HCT116 (cell line): ENCODE data around the gene IGIP. TPM values are rescaled to one million over a fixed set of nuclear protein-coding genes. Genes with fewer than 3 reads are reported as not detected.

Experiments used
- ATAC-seq: fragments of 200-7000 bp; cut with Tn5 transposase; 2 replicates; pipeline ENCODE4 v1.9.1; 2020; ENCODE audit warnings: mild to moderate bottlenecking, moderate library complexity
- BruUV-seq: library from RNA; stranded (reverse); fragments of 400-500 nt; replicated peaks from 2 replicates; lab custom pipeline; 2021; lab: Mats Ljungman, UMichigan
- CTCF ChIA-PET: fragments of 300-600 bp; sonication (Branson Sonifier 250); formaldehyde crosslinking; loops from one replicate; lab custom pipeline; 2021; ENCODE audit warnings: antibody characterized with exemption; lab: Charles Lee
- POLR2A ChIA-PET: fragments of 300-600, 350-600 bp; sonication (Branson Sonifier 250); formaldehyde crosslinking; loops from one replicate; lab custom pipeline; 2021; ENCODE audit warnings: antibody characterized with exemption; lab: Charles Lee
- RAD21 ChIA-PET, 2 experiments: fragments of 300-600 bp; sonication (Branson Sonifier 250); formaldehyde crosslinking; loops; one replicate each; lab custom pipeline; 2023; ENCODE audit warnings: low total read pairs in 2 of 2; ENCODE audit not compliant: uncharacterized antibody in 2 of 2, unreplicated experiment in 2 of 2, low non-redundant PET in 1 of 2; lab: Charles Lee
- DNase-seq: peaks from one replicate; pipeline ENCODE4 v3.0.0-alpha.2; 2010; ENCODE audit warnings: low read depth, low spot score
- H2AFZ ChIP-seq: fragments of 200-600 bp; shearing (Covaris generic), sonication (generic); 2 replicates; pipeline ENCODE4 v1.6.1; 2017; ENCODE audit warnings: low read depth, mixed run types, mixed read lengths, antibody characterized with exemption, low read length; ENCODE audit not compliant: poor library complexity, severe bottlenecking
- H3K27ac ChIP-seq: 2 replicates; pipeline ENCODE4 v1.5.1; 2012; ENCODE audit warnings: low read depth, low read length
- H3K27me3 ChIP-seq: fragments of 200-600 bp; sonication (generic); 2 replicates; pipeline ENCODE4 v1.6.1; 2016; ENCODE audit warnings: mixed run types, low read length, mixed read lengths; ENCODE audit not compliant: insufficient read depth
- H3K36me3 ChIP-seq, 2 experiments: fragments of 200-500 bp in 1 of 2; fragments of 200-600 bp in 1 of 2; sonication (Bioruptor generic) in 1 of 2; sonication (generic) in 1 of 2; 2 replicates each; pipeline versions ENCODE4 v1.5.1 to v1.6.1; 2014 to 2016; ENCODE audit warnings: low read length in 2 of 2, inconsistent platforms in 1 of 2, mixed read lengths in 1 of 2, mixed run types in 1 of 2; ENCODE audit not compliant: insufficient read depth in 2 of 2, control insufficient read depth in 1 of 2
- H3K4me1 ChIP-seq, 2 experiments: fragments of 200-600 bp in 1 of 2; sonication (generic) in 1 of 2; 2 replicates each; pipeline versions ENCODE4 v1.5.1 to v1.6.1; 2012 to 2017; ENCODE audit warnings: low read length in 2 of 2, inconsistent platforms in 1 of 2, mild to moderate bottlenecking in 1 of 2, mixed read lengths in 1 of 2, mixed run types in 1 of 2, moderate library complexity in 1 of 2; ENCODE audit not compliant: insufficient read depth in 2 of 2, control insufficient read depth in 1 of 2
- H3K4me2 ChIP-seq: fragments of 200-600 bp; sonication (generic); 2 replicates; pipeline ENCODE4 v1.6.1; 2017; ENCODE audit warnings: mixed run types, low read length, mixed read lengths
- H3K4me3 ChIP-seq, 2 experiments: fragments of 200-600 bp in 1 of 2; sonication (generic) in 1 of 2; replicated peaks in 1 of 2; 2 replicates each; pipeline ENCODE4 v1.5.1; 2011 to 2016; ENCODE audit warnings: low read length in 2 of 2, control low read depth in 1 of 2, low read depth in 1 of 2, mild to moderate bottlenecking in 1 of 2, mixed read lengths in 1 of 2, mixed run types in 1 of 2
- H3K79me2 ChIP-seq: fragments of 200-600 bp; sonication (generic); 2 replicates; pipeline ENCODE4 v1.6.1; 2017; ENCODE audit warnings: mild to moderate bottlenecking, mixed run types, low read length, moderate library complexity, mixed read lengths; ENCODE audit not compliant: insufficient read depth
- H3K9ac ChIP-seq: fragments of 200-600 bp; sonication (generic); 2 replicates; pipeline ENCODE4 v1.6.1; 2016; ENCODE audit warnings: low read length, mixed read lengths
- H3K9me2 ChIP-seq: fragments of 200-600 bp; sonication (generic), shearing (Covaris generic); 2 replicates; pipeline ENCODE4 v1.6.1; 2017; ENCODE audit warnings: mixed run types, mild to moderate bottlenecking, moderate library complexity; ENCODE audit not compliant: insufficient read depth
- H3K9me3 ChIP-seq, 2 experiments: fragments of 200-500 bp in 1 of 2; fragments of 200-600 bp in 1 of 2; sonication (Bioruptor generic) in 1 of 2; sonication (generic) in 1 of 2; 2 replicates each; pipeline ENCODE4 v1.6.1; 2014 to 2017; ENCODE audit warnings: low read length in 2 of 2, mixed read lengths in 2 of 2, inconsistent platforms in 1 of 2, low read depth in 1 of 2, mild to moderate bottlenecking in 1 of 2, mixed run types in 1 of 2, moderate library complexity in 1 of 2; ENCODE audit not compliant: control insufficient read depth in 1 of 2, insufficient read depth in 1 of 2
- H4K20me1 ChIP-seq: fragments of 200-600 bp; sonication (generic), shearing (Covaris generic); 2 replicates; pipeline ENCODE4 v1.6.1; 2017; ENCODE audit warnings: mixed run types, mild to moderate bottlenecking, moderate library complexity; ENCODE audit not compliant: insufficient read depth
- EGR1 ChIP-seq: IDR thresholded peaks from 2 replicates; pipeline ENCODE4 v1.6.1; 2012; ENCODE audit warnings: low read depth
- EZH2phosphoT487 ChIP-seq: fragments of 200-600 bp; IDR thresholded peaks from 2 replicates; pipeline ENCODE4 v1.6.1; 2018; ENCODE audit warnings: antibody characterized with exemption, borderline replicate concordance
- JUND ChIP-seq: IDR thresholded peaks from 2 replicates; pipeline ENCODE4 v1.6.1; 2012
- POLR2AphosphoS5 ChIP-seq: IDR thresholded peaks from 2 replicates; pipeline ENCODE4 v1.6.1; 2011; ENCODE audit warnings: mild to moderate bottlenecking, low read depth, low read length, moderate library complexity
- RAD21 ChIP-seq: IDR thresholded peaks from 2 replicates; pipeline ENCODE4 v1.6.1; 2012; ENCODE audit warnings: low read depth, mild to moderate bottlenecking
- SIN3A ChIP-seq: IDR thresholded peaks from 2 replicates; pipeline ENCODE4 v1.6.1; 2012; ENCODE audit warnings: low read depth
- SP1 ChIP-seq: IDR thresholded peaks from 2 replicates; pipeline ENCODE4 v1.6.1; 2012; ENCODE audit warnings: low read depth
- TCF7L2 ChIP-seq: IDR thresholded peaks from 2 replicates; pipeline ENCODE4 v1.7.0; 2011; ENCODE audit warnings: borderline replicate concordance, inconsistent platforms; ENCODE audit not compliant: insufficient read depth, insufficient read length; ENCODE audit errors: extremely low read depth
- YY1 ChIP-seq: IDR thresholded peaks from 2 replicates; pipeline ENCODE4 v1.6.1; 2011; ENCODE audit warnings: low read length, low read depth, moderate library complexity, mild to moderate bottlenecking; ENCODE audit not compliant: insufficient replicate concordance; ENCODE audit errors: extremely low read depth
- intact Hi-C: fragments of 100-400 bp; cut with micrococcal nuclease; formaldehyde crosslinking; loops from 2 replicates; pipeline ENCODE4 v1.10.0; 2022
- total RNA-seq: library from RNA; stranded (reverse); gene quantifications from one replicate; pipeline ENCODE4 v1.2.1, GENCODE V29; 2021; ENCODE audit not compliant: unreplicated experiment
- TF ChIP-seq, protein P1 (sequence below), 3 experiments: fragments of 200-600 bp in 1 of 3; sonication (generic) in 1 of 3; IDR thresholded peaks in 2 of 3; conservative IDR thresholded peaks in 1 of 3; 2 replicates each; pipeline ENCODE4 v1.5.1; 2012 to 2017; ENCODE audit warnings: low read depth in 2 of 3, low read length in 2 of 3, antibody characterized with exemption in 1 of 3, borderline replicate concordance in 1 of 3, control low read depth in 1 of 3, mild to moderate bottlenecking in 1 of 3, mixed read lengths in 1 of 3, mixed run types in 1 of 3, moderate library complexity in 1 of 3; ENCODE audit not compliant: insufficient read depth in 1 of 3

Gene IGIP
- total RNA-seq, 1 experiment from 2014 or later, result 5.2 TPM

DNA sequence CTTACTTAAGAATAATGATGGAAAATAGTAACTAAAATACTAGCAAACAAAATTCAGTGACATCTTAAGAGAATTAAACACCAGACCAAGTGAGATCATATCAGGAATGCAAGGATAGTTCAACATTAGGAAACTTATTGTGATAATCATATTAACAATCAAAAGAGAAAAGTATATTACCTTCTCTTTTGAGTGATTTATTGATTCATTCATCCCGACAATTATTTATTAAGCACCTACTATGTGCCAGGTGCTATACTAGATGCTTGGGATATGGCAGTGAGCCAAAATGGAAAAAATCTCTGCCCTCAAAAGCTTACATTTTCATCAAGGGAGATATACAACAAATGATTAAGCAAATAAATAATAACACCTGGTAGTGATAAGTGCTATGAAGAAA is 35.5 kb upstream of the IGIP start:
- no peaks in the 10 kb centered on the region for H3K4me1 ChIP-seq
- intact Hi-C loops, result loop anchor here (2.0 kb wide), 1 partner anchor 17 kb away; no protein-coding TSS in a partner anchor
- no peak overlapping the region for H3K9ac ChIP-seq
- no peak overlapping the region for H3K4me3 ChIP-seq
- no peaks in the 10 kb centered on the region for H3K9me2 ChIP-seq
- no peak overlapping the region for H3K4me2 ChIP-seq
- no peaks in the 10 kb centered on the region for H4K20me1 ChIP-seq
- CTCF ChIA-PET, result no interaction called here
- DNase-seq (no peak), ATAC-seq (no peak)
- BruUV-seq, result no TSS peak
- H3K27me3 ChIP-seq, result no peaks in the 10 kb centered on the region
- RAD21 ChIA-PET, result no interaction called here
- H3K9me3 ChIP-seq, result peaks cover 0 to 13% of the 10 kb centered on the region in 2 experiments; a peak in 1 of 4 replicates
- POLR2A ChIA-PET, result no interaction called here
- no peaks in the 10 kb centered on the region for H3K36me3 ChIP-seq
- H3K27ac ChIP-seq, result no peak overlapping the region
- H2AFZ ChIP-seq, result no peak overlapping the region
- TF ChIP-seq EGR1 (no peak), YY1 (no peak), POLR2AphosphoS5 (no peak), RAD21 (no peak), JUND (no peak), SP1 (no peak), TCF7L2 (no peak), EZH2phosphoT487 (no peak), SIN3A (no peak)
- TF ChIP-seq, protein P1, sequence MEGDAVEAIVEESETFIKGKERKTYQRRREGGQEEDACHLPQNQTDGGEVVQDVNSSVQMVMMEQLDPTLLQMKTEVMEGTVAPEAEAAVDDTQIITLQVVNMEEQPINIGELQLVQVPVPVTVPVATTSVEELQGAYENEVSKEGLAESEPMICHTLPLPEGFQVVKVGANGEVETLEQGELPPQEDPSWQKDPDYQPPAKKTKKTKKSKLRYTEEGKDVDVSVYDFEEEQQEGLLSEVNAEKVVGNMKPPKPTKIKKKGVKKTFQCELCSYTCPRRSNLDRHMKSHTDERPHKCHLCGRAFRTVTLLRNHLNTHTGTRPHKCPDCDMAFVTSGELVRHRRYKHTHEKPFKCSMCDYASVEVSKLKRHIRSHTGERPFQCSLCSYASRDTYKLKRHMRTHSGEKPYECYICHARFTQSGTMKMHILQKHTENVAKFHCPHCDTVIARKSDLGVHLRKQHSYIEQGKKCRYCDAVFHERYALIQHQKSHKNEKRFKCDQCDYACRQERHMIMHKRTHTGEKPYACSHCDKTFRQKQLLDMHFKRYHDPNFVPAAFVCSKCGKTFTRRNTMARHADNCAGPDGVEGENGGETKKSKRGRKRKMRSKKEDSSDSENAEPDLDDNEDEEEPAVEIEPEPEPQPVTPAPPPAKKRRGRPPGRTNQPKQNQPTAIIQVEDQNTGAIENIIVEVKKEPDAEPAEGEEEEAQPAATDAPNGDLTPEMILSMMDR (IDR thresholded peaks at IDR 0.05 in 2 of 3, conservative IDR thresholded peaks at IDR 0.05 in 1 of 3; ENCODE audit: borderline replicate concordance in 1 of 3, insufficient read depth in 1 of 3, low read depth in 2 of 3, low read length in 2 of 3), result no peak
- H3K79me2 ChIP-seq, result no peaks in the 10 kb centered on the region
